Measurements from ENCODE around the gene WDFY3.

DNA sequence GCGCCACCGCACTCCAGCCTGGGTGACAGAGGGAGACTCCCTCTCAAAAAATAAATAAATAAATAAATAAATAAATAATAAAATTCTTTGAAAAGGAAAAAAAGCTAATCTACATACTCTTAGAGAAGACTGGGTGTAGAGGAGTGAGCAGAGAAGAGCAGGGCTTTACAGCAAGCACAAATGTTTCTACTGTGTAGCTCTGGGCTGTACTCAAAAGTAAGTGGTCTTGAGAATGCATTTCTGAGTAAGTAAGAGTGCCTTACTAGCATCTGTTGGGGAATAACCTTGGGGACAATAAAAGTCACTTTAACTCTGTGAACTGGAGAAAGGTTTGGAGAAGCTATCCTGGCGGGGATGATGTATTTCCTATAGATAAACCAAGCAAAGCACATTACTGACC is 185.8 kb downstream of the WDFY3 start:
- TF ChIP-seq, protein P1, sequence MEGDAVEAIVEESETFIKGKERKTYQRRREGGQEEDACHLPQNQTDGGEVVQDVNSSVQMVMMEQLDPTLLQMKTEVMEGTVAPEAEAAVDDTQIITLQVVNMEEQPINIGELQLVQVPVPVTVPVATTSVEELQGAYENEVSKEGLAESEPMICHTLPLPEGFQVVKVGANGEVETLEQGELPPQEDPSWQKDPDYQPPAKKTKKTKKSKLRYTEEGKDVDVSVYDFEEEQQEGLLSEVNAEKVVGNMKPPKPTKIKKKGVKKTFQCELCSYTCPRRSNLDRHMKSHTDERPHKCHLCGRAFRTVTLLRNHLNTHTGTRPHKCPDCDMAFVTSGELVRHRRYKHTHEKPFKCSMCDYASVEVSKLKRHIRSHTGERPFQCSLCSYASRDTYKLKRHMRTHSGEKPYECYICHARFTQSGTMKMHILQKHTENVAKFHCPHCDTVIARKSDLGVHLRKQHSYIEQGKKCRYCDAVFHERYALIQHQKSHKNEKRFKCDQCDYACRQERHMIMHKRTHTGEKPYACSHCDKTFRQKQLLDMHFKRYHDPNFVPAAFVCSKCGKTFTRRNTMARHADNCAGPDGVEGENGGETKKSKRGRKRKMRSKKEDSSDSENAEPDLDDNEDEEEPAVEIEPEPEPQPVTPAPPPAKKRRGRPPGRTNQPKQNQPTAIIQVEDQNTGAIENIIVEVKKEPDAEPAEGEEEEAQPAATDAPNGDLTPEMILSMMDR (IDR thresholded peaks at IDR 0.05), result no peak
- no peak for TF ChIP-seq POLR2A (IDR thresholded peaks at IDR 0.05)

All from testis (tissue), 2 donors.